Endodermal cell (in vitro differentiated cells): ENCODE results near the gene DNASE1L3. TPM values are rescaled to one million over a fixed set of nuclear protein-coding genes. Genes with fewer than 3 reads are reported as not detected.

Experiments used
- DNase-seq: peaks from one replicate; pipeline ENCODE4 v3.0.0-alpha.2; 2017
- H3K27ac ChIP-seq: 2 replicates; pipeline ENCODE4 v1.5.1; 2013; ENCODE audit warnings: mild to moderate bottlenecking, low read depth, low read length, moderate library complexity
- H3K27me3 ChIP-seq: 2 replicates; pipeline ENCODE4 v1.6.1; 2013; ENCODE audit warnings: mild to moderate bottlenecking, low read length, moderate library complexity; ENCODE audit not compliant: insufficient read depth, control insufficient read depth, poor library complexity, severe bottlenecking
- H3K36me3 ChIP-seq: 2 replicates; pipeline ENCODE4 v1.7.0; 2013; ENCODE audit warnings: mild to moderate bottlenecking, low read length, moderate library complexity; ENCODE audit not compliant: control insufficient read depth, insufficient read depth
- H3K4me1 ChIP-seq: one replicate; pipeline ENCODE4 v1.7.0; 2013; ENCODE audit warnings: low read length; ENCODE audit not compliant: control insufficient read depth, insufficient read depth
- H3K4me3 ChIP-seq: 2 replicates; pipeline ENCODE4 v1.5.1; 2013; ENCODE audit warnings: mild to moderate bottlenecking, low read length, moderate library complexity
- H3K9ac ChIP-seq: 2 replicates; pipeline ENCODE4 v1.6.1; 2013; ENCODE audit warnings: mild to moderate bottlenecking, low read length, moderate library complexity; ENCODE audit not compliant: poor library complexity, severe bottlenecking; ENCODE audit errors: extremely low read depth
- H3K9me3 ChIP-seq: 2 replicates; pipeline ENCODE4 v1.6.1; 2013; ENCODE audit warnings: mild to moderate bottlenecking, low read length, moderate library complexity; ENCODE audit not compliant: control insufficient read depth
- H3K27ac Mint-ChIP-seq: 2 replicates; pipeline ENCODE4 v1.8.0; 2020; ENCODE audit warnings: mixed read lengths
- H3K27me3 Mint-ChIP-seq: 2 replicates; pipeline ENCODE4 v1.8.0; 2021; ENCODE audit warnings: mild to moderate bottlenecking, mixed read lengths; ENCODE audit not compliant: insufficient read depth
- H3K36me3 Mint-ChIP-seq: 2 replicates; pipeline ENCODE4 v1.8.0; 2020; ENCODE audit warnings: low read depth, mixed read lengths
- H3K4me1 Mint-ChIP-seq: 2 replicates; pipeline ENCODE4 v1.8.0; 2020; ENCODE audit warnings: mixed read lengths
- H3K4me3 Mint-ChIP-seq: 2 replicates; pipeline ENCODE4 v1.8.0; 2020; ENCODE audit warnings: mild to moderate bottlenecking, moderate library complexity, mixed read lengths
- H3K9me3 Mint-ChIP-seq: 2 replicates; pipeline ENCODE4 v1.8.0; 2020; ENCODE audit warnings: mild to moderate bottlenecking, mixed read lengths
- CTCF ChIP-seq: fragments of 200-600 bp; sonication (generic); conservative IDR thresholded peaks from 2 replicates; pipeline ENCODE4 v1.5.0; 2021; ENCODE audit warnings: antibody characterized with exemption, mild to moderate bottlenecking
- WGBS, 2 experiments: methylation state at CpG; one replicate each; pipeline versions ENCODE4 v1.1.5 to v1.1.7; 2013; ENCODE audit warnings: missing lambda C conversion rate in 2 of 2, mixed read lengths in 1 of 2; ENCODE audit not compliant: insufficient coverage in 1 of 2, insufficient read length in 1 of 2; 5-methylcytosine and 5-hydroxymethylcytosine counted together
- total RNA-seq, 2 donors: library from RNA; stranded (reverse); fragmentation: NEBNext Ultra II Directional in 1 of 2; extraction: Animal tissue kit (Norgen Biotek cat#: 25700) in 1 of 2; gene quantifications; 2 replicates in 1 of 2; 3 replicates in 1 of 2; pipeline ENCODE4 v1.2.1, GENCODE V29; 2021

Gene DNASE1L3
- total RNA-seq, 2 donors from 2014 or later: not detected

- no peaks in the 10 kb centered on the region for H3K9me3 Mint-ChIP-seq
- H3K27ac Mint-ChIP-seq: no peak overlapping the region
- no peaks in the 10 kb centered on the region for H3K36me3 ChIP-seq
- peaks cover 9% of the 10 kb centered on the region for H3K27me3 Mint-ChIP-seq
- H3K9ac ChIP-seq: no peak overlapping the region
- H3K36me3 Mint-ChIP-seq: no peaks in the 10 kb centered on the region
- H3K4me3 Mint-ChIP-seq: no peak overlapping the region
- peaks cover 13% of the 10 kb centered on the region for H3K4me1 ChIP-seq
- no peak overlapping the region for H3K27ac ChIP-seq
- H3K27me3 ChIP-seq: no peaks in the 10 kb centered on the region
- no peak overlapping the region for H3K4me3 ChIP-seq
- peaks cover 23% of the 10 kb centered on the region for H3K4me1 Mint-ChIP-seq
- DNase-seq: no peak
- 91% methylated on average over 8 to 13 of the region's 13 CpGs for WGBS, 2 experiments
- TF ChIP-seq CTCF: no peak
- H3K9me3 ChIP-seq: no peaks in the 10 kb centered on the region
Measured at GRCh38 chr3:58179235-58180098, 31.3 kb downstream of the DNASE1L3 start.

GRCh38 chr3:58178528-58179234 lies 32.1 kb downstream of the DNASE1L3 start:
- H3K36me3 Mint-ChIP-seq: no peaks in the 10 kb centered on the region
- peak overlapping the region; percentile 59 for H3K4me3 Mint-ChIP-seq
- Histone ChIP-seq H3K9ac (no peak overlapping the region), H3K4me3 (no peak overlapping the region), H3K36me3 (no peaks in the 10 kb centered on the region), H3K27me3 (no peaks in the 10 kb centered on the region), H3K9me3 (no peaks in the 10 kb centered on the region), H3K4me1 (peaks cover 17% of the 10 kb centered on the region), H3K27ac (no peak overlapping the region)
- peaks cover 9% of the 10 kb centered on the region for H3K27me3 Mint-ChIP-seq
- no peak for TF ChIP-seq CTCF
- WGBS, 2 experiments: 85 to 90% methylated on average over 12 to 17 of the region's 17 CpGs
- no peak for DNase-seq
- H3K4me1 Mint-ChIP-seq: peaks cover 27% of the 10 kb centered on the region
- no peaks in the 10 kb centered on the region for H3K9me3 Mint-ChIP-seq
- no peak overlapping the region for H3K27ac Mint-ChIP-seq

- DNase-seq: peak; percentile 98
- peak overlapping the region; percentile 59 for H3K4me3 Mint-ChIP-seq
- no peaks in the 10 kb centered on the region for H3K9me3 Mint-ChIP-seq
- peaks cover 32% of the 10 kb centered on the region for H3K4me1 Mint-ChIP-seq
- TF ChIP-seq CTCF: peak; percentile 99
- Histone ChIP-seq H3K4me3 (no peak overlapping the region), H3K4me1 (peaks cover 20% of the 10 kb centered on the region), H3K9me3 (no peaks in the 10 kb centered on the region), H3K27ac (no peak overlapping the region), H3K9ac (no peak overlapping the region), H3K36me3 (peaks cover 3% of the 10 kb centered on the region), H3K27me3 (no peaks in the 10 kb centered on the region)
- peaks cover 9% of the 10 kb centered on the region for H3K27me3 Mint-ChIP-seq
- 29 to 38% methylated on average over 20 to 46 of the region's 46 CpGs for WGBS, 2 experiments
- no peaks in the 10 kb centered on the region for H3K36me3 Mint-ChIP-seq
- H3K27ac Mint-ChIP-seq: peak overlapping the region; percentile 74
Measured at GRCh38 chr3:58177747-58178527, 32.8 kb downstream of the DNASE1L3 start.
